HEK293T (cell line): ENCODE results near the gene VSX2.

Experiments
- CTCF ChIA-PET: fragments of 350-600 bp; formaldehyde crosslinking; extraction: SDS; loops from one replicate; lab custom pipeline; 2021; ENCODE audit warnings: antibody characterized with exemption, inconsistent platforms; lab: Yijun Ruan, JAX
- POLR2A ChIA-PET: fragments of 350-600 bp; formaldehyde crosslinking; extraction: SDS; loops from one replicate; lab custom pipeline; 2020; ENCODE audit warnings: antibody characterized with exemption, inconsistent platforms; lab: Yijun Ruan, JAX
- DNase-seq: peaks from one replicate; pipeline ENCODE4 v3.0.0; 2012; ENCODE audit warnings: mixed read lengths; ENCODE audit errors: extremely low spot score
- ARNT ChIP-seq: fragments of 450-650 bp; IDR thresholded peaks from 2 replicates; pipeline ENCODE4 v1.6.1; 2017; ENCODE audit warnings: mild to moderate bottlenecking
- BHLHE40 ChIP-seq: fragments of 450-650 bp; IDR thresholded peaks from 2 replicates; pipeline ENCODE4 v1.6.1; 2016; ENCODE audit warnings: mild to moderate bottlenecking, moderate library complexity, borderline replicate concordance
- CTBP1 ChIP-seq: fragments of 450-650 bp; IDR thresholded peaks from 2 replicates; pipeline ENCODE4 v1.6.1; 2016; ENCODE audit warnings: borderline replicate concordance
- ELF4 ChIP-seq: fragments of 450-650 bp; IDR thresholded peaks from 2 replicates; pipeline ENCODE4 v1.6.1; 2017; ENCODE audit warnings: antibody characterized with exemption
- FOXA1 ChIP-seq: fragments of 450-650 bp; IDR thresholded peaks from 2 replicates; pipeline ENCODE4 v1.6.1; 2016; ENCODE audit warnings: mild to moderate bottlenecking
- FOXK2 ChIP-seq: fragments of 450-650 bp; IDR thresholded peaks from 2 replicates; pipeline ENCODE4 v1.6.1; 2016; ENCODE audit warnings: mild to moderate bottlenecking
- FOXM1 ChIP-seq: fragments of 450-650 bp; IDR thresholded peaks from 2 replicates; pipeline ENCODE4 v1.6.1; 2017; ENCODE audit warnings: mild to moderate bottlenecking, borderline replicate concordance
- HDGF ChIP-seq: fragments of 450-650 bp; IDR thresholded peaks from 2 replicates; pipeline ENCODE4 v1.6.1; 2017; ENCODE audit warnings: antibody characterized with exemption, borderline replicate concordance
- L3MBTL2 ChIP-seq: fragments of 450-650 bp; conservative IDR thresholded peaks from 2 replicates; pipeline ENCODE4 v1.6.1; 2016; ENCODE audit warnings: mild to moderate bottlenecking
- LEF1 ChIP-seq: fragments of 450-650 bp; IDR thresholded peaks from 2 replicates; pipeline ENCODE4 v1.6.1; 2017; ENCODE audit warnings: mild to moderate bottlenecking, borderline replicate concordance
- NFRKB ChIP-seq: fragments of 450-650 bp; IDR thresholded peaks from 2 replicates; pipeline ENCODE4 v1.6.1; 2016; ENCODE audit warnings: mild to moderate bottlenecking, moderate library complexity
- SP1 ChIP-seq: fragments of 450-650 bp; IDR thresholded peaks from 2 replicates; pipeline ENCODE4 v1.6.1; 2017
- SUZ12 ChIP-seq: fragments of 450-650 bp; IDR thresholded peaks from 2 replicates; pipeline ENCODE4 v1.6.1; 2016; ENCODE audit warnings: mild to moderate bottlenecking
- TARDBP ChIP-seq: fragments of 450-650 bp; IDR thresholded peaks from 2 replicates; pipeline ENCODE4 v1.6.1; 2016
- ZNF384 ChIP-seq: fragments of 450-650 bp; IDR thresholded peaks from 2 replicates; pipeline ENCODE4 v1.6.1; 2016
- TF ChIP-seq, protein P1 (sequence below): fragments of 450-650 bp; IDR thresholded peaks from 2 replicates; pipeline ENCODE4 v1.6.1; 2016

Gene VSX2

DNA sequence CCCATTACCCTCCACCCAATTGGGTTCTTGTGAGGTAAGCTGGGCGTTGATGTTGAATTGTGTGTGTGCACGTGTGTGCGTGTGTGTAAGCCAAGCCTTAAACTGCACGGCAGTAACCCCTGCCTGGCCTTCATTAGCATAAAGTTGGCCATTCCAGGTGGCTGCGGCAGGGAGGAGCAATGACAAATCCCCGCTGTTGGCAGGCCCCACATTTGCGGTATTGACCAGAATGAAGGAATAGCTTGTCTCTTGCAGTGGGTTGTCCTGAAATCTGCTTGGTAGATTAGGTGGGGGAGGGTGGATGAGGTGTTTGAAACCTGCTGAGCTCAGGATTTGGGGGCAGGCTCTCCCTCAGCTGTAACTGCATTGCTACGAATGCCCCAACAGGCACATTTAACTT is 7.3 kb downstream of the VSX2 start:
- no peak for DNase-seq
- POLR2A ChIA-PET = interaction anchor here (1.0 kb wide), 1 partner anchor 56 kb away, joined by 3 read pairs; the partner anchor contains the start of gene ABCD4
- no peak for TF ChIP-seq LEF1
- TF ChIP-seq L3MBTL2 = no peak
- TF ChIP-seq HDGF = no peak
- TF ChIP-seq FOXM1 = no peak
- no peak for TF ChIP-seq ZNF384
- TF ChIP-seq CTBP1 = no peak
- no peak for TF ChIP-seq ARNT
- TF ChIP-seq ELF4 = no peak
- no peak for TF ChIP-seq SP1
- no peak for TF ChIP-seq NFRKB
- no peak for TF ChIP-seq TARDBP
- no peak for TF ChIP-seq SUZ12
- CTCF ChIA-PET = interaction anchor here (0.8 to 0.9 kb wide), 2 partner anchors 12 to 28 kb away, joined by 3 to 4 read pairs; no protein-coding TSS in a partner anchor

DNA sequence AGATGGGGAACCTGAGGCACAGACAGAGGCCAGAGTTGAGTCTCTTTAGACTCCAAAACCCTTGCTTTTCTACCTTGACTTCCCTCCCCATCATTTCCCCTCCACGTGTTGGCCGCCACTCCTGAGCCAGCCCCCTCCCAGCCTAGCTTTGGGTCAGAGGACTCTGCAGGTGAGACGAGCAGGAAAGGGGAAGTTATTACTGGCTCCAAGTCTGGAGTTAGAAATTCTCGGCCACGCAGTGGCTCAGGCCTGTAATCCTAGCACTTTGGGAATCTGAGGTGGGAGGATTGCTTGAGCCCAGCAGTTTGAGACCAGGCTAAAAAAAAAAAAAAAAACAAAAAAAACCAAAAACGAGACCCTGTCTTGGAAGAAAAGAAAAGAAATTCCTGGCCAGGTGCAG is 8.8 kb downstream of the VSX2 start:
- TF ChIP-seq NFRKB (no peak), SUZ12 (no peak), ELF4 (no peak), LEF1 (no peak), FOXK2 (no peak), FOXM1 (no peak), SP1 (no peak), L3MBTL2 (no peak), CTBP1 (no peak), HDGF (no peak), FOXA1 (no peak), ZNF384 (no peak), BHLHE40 (no peak), ARNT (no peak), TARDBP (no peak)
- TF ChIP-seq, protein P1, sequence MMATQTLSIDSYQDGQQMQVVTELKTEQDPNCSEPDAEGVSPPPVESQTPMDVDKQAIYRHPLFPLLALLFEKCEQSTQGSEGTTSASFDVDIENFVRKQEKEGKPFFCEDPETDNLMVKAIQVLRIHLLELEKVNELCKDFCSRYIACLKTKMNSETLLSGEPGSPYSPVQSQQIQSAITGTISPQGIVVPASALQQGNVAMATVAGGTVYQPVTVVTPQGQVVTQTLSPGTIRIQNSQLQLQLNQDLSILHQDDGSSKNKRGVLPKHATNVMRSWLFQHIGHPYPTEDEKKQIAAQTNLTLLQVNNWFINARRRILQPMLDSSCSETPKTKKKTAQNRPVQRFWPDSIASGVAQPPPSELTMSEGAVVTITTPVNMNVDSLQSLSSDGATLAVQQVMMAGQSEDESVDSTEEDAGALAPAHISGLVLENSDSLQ = no peak
- CTCF ChIA-PET = interaction anchor here (0.5 kb wide), 1 partner anchor 57 kb away, joined by 6 read pairs; no protein-coding TSS in a partner anchor
- POLR2A ChIA-PET = interaction anchor here (1.7 kb wide), 1 partner anchor 34 kb away, joined by 3 read pairs; no protein-coding TSS in a partner anchor
- no peak for DNase-seq

DNA sequence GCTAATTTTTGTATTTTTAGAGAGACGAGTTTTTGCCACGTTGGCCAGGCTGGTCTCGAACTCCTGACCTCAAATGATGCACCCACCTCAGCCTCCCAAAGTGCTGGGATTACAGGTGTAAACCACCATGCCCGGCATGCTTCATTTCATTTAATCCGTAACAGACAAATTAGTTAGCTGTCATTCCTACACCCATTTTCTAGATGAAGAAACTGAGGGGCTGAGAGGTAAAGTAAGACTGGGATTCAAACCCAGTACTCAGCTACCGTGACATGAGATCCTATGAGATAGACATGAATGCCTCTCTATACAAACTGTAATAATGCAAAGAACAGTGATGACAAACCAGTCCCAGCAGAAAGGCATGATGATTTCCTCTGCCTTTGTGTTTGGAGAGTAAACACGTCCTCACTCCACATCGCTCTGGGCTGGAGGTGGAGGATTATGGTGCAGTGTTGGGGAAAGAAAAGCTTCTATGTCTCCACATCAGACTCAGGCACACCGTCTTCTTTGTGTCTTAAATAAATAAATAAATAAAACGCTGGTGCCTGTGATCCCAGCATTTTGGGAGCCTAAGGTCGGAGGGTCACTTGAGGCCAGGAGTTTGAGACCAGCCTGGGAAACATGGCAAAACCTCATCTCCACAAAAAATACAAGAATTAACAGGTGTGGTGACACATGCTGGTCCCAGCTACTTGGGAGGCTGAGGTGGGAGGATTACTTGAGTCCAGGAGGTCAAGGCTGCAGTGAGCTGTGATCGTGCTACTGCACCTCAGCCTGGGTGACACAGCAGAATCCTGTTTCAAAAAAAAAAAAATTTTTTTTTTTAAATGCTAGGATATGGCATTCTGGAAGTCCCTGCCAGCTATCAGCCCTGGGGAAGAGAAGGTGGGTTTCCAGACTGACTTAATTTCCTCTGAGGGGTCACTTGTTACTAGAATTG is 10.5 kb downstream of the VSX2 start:
- ChIA-PET CTCF (interaction anchor here (0.7 to 2.1 kb wide), 2 partner anchors 17 to 35 kb away, joined by 4 to 5 read pairs; no protein-coding TSS in a partner anchor), POLR2A (no interaction called here)
- no peak for TF ChIP-seq LEF1
- no peak for TF ChIP-seq ELF4
- TF ChIP-seq, protein P1 = no peak
- no peak for TF ChIP-seq SUZ12
- no peak for TF ChIP-seq FOXM1
- no peak for TF ChIP-seq HDGF
- TF ChIP-seq CTBP1 = no peak
- no peak for TF ChIP-seq FOXK2
- no peak for TF ChIP-seq FOXA1
- no peak for TF ChIP-seq TARDBP
- no peak for TF ChIP-seq ZNF384
- no peak for TF ChIP-seq NFRKB
- no peak for TF ChIP-seq SP1
- no peak for TF ChIP-seq ARNT
- no peak for TF ChIP-seq BHLHE40
- TF ChIP-seq L3MBTL2 = no peak
- no peak for DNase-seq

DNA sequence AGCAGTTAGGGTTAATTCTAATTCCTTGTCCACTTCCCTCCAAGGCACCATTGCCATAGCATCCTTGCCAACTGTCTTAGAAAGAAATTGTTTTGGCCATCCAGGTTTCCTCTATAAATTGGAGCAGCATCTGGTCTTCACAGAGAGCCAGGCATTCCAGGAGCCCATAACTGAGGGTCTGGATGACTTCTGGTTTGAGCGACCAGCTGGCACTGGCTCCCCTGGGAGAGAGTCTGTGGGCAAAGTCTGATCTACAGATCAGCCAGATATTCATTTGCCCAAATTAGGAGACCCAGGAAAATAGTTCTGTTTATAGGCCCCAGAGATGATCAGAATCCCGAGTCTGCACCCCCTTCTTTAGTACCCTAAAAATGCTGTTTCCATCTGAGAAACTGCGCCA is 16.0 kb downstream of the VSX2 start:
- DNase-seq = no peak
- ChIA-PET CTCF (no interaction called here), POLR2A (no interaction called here)
- TF ChIP-seq BHLHE40 (no peak), SP1 (no peak), L3MBTL2 (no peak), ZNF384 (no peak), NFRKB (no peak), LEF1 (no peak), ELF4 (no peak), FOXK2 (no peak), ARNT (no peak), CTBP1 (no peak), HDGF (no peak), FOXA1 (no peak), FOXM1 (no peak), TARDBP (no peak), SUZ12 (no peak)
- TF ChIP-seq, protein P1 = no peak
